SK-N-SH treated with all-trans-retinoic acid at 6 μM for 48 hours (cell line): ENCODE data around the gene ACAA1.

Experiments
- ATAC-seq: fragments of 200-7000 bp; cut with Tn5 transposase; 3 replicates; pipeline ENCODE4 v1.9.1; 2020; ENCODE audit warnings: mild to moderate bottlenecking, moderate library complexity
- ARNTL ChIP-seq: fragments of 450-650 bp; formaldehyde crosslinking; IDR thresholded peaks from 2 replicates; pipeline ENCODE4 v1.5.0; 2020; ENCODE audit warnings: low read depth, mild to moderate bottlenecking, moderate library complexity, borderline replicate concordance
- BACH2 ChIP-seq: fragments of 250-450 bp; sonication (Bioruptor Pico); IDR thresholded peaks from 2 replicates; pipeline ENCODE4 v1.9.0; 2021; ENCODE audit warnings: mild to moderate bottlenecking, borderline replicate concordance
- CSDC2 ChIP-seq: fragments of 250-450 bp; sonication (Bioruptor Pico); IDR thresholded peaks from 2 replicates; pipeline ENCODE4 v1.5.0; 2020; ENCODE audit warnings: mild to moderate bottlenecking, moderate library complexity
- ESRRG ChIP-seq: fragments of 250-450 bp; sonication (Bioruptor Pico); IDR thresholded peaks from 2 replicates; pipeline ENCODE4 v1.6.1; 2021; ENCODE audit warnings: mild to moderate bottlenecking
- GLIS3 ChIP-seq: fragments of 250-450 bp; sonication (Bioruptor Pico); IDR thresholded peaks from 2 replicates; pipeline ENCODE4 v1.5.0; 2020; ENCODE audit warnings: mild to moderate bottlenecking, moderate library complexity
- ISL1 ChIP-seq: fragments of 250-450 bp; sonication (Bioruptor Pico); IDR thresholded peaks from 2 replicates; pipeline ENCODE4 v2.1.2; 2022; ENCODE audit warnings: mild to moderate bottlenecking, moderate library complexity
- PPARA ChIP-seq: fragments of 250-450 bp; sonication (Bioruptor Pico); IDR thresholded peaks from 2 replicates; pipeline ENCODE4 v1.5.0; 2020; ENCODE audit warnings: mild to moderate bottlenecking, borderline replicate concordance
- RARB ChIP-seq: fragments of 250-450 bp; sonication (Bioruptor Pico); IDR thresholded peaks from 2 replicates; pipeline ENCODE4 v1.8.0; 2021; ENCODE audit warnings: mild to moderate bottlenecking, moderate library complexity
- SNAI2 ChIP-seq: fragments of 250-450 bp; sonication (Bioruptor Pico); IDR thresholded peaks from 2 replicates; pipeline ENCODE4 v1.5.0; 2020; ENCODE audit warnings: mild to moderate bottlenecking, moderate library complexity
- TCF4 ChIP-seq: fragments of 250-450 bp; sonication (Bioruptor Pico); IDR thresholded peaks from 2 replicates; pipeline ENCODE4 v1.8.0; 2021; ENCODE audit warnings: mild to moderate bottlenecking, moderate library complexity, borderline replicate concordance
- TOX ChIP-seq: fragments of 250-450 bp; sonication (Bioruptor Pico); IDR thresholded peaks from 2 replicates; pipeline ENCODE4 v1.8.0; 2021; ENCODE audit warnings: mild to moderate bottlenecking, moderate library complexity, borderline replicate concordance
- ZC3H10 ChIP-seq: fragments of 250-450 bp; sonication (Bioruptor Pico); IDR thresholded peaks from 2 replicates; pipeline ENCODE4 v1.5.1; 2021; ENCODE audit warnings: mild to moderate bottlenecking, moderate library complexity
- ZFP3 ChIP-seq: fragments of 250-450 bp; sonication (Bioruptor Pico); IDR thresholded peaks from 2 replicates; pipeline ENCODE4 v1.5.0; 2020; ENCODE audit warnings: mild to moderate bottlenecking, moderate library complexity
- ZFP30 ChIP-seq: fragments of 450-650 bp; formaldehyde crosslinking; IDR thresholded peaks from 2 replicates; pipeline ENCODE4 v1.5.0; 2022; ENCODE audit warnings: mild to moderate bottlenecking, moderate library complexity
- ZNF8 ChIP-seq: fragments of 450-650 bp; formaldehyde crosslinking; IDR thresholded peaks from 2 replicates; pipeline ENCODE4 v1.5.0; 2020; ENCODE audit warnings: mild to moderate bottlenecking, moderate library complexity
- TF ChIP-seq, protein P1 (sequence below): fragments of 250-450 bp; sonication (Bioruptor Pico); IDR thresholded peaks from 2 replicates; pipeline ENCODE4 v1.8.0; 2021; ENCODE audit warnings: low read depth, mild to moderate bottlenecking, moderate library complexity, borderline replicate concordance
- TF ChIP-seq, protein P2 (sequence below): fragments of 250-450 bp; sonication (Bioruptor Pico); IDR thresholded peaks from 2 replicates; pipeline ENCODE4 v1.5.1; 2021; ENCODE audit warnings: mild to moderate bottlenecking, moderate library complexity
- TF ChIP-seq, protein P3 (sequence below): fragments of 250-450 bp; sonication (Bioruptor Pico); IDR thresholded peaks from 2 replicates; pipeline ENCODE4 v1.5.1; 2020; ENCODE audit warnings: low read depth, mild to moderate bottlenecking, moderate library complexity
- TF ChIP-seq, protein P4 (sequence below): fragments of 250-450 bp; sonication (Bioruptor Pico); IDR thresholded peaks from 2 replicates; pipeline ENCODE4 v1.5.0; 2020; ENCODE audit warnings: mild to moderate bottlenecking, moderate library complexity
- TF ChIP-seq, protein P5 (sequence below): fragments of 250-450 bp; sonication (Bioruptor Pico); IDR thresholded peaks from 2 replicates; pipeline ENCODE4 v1.8.0; 2020; ENCODE audit warnings: mild to moderate bottlenecking, moderate library complexity, borderline replicate concordance

Gene ACAA1, protein sequence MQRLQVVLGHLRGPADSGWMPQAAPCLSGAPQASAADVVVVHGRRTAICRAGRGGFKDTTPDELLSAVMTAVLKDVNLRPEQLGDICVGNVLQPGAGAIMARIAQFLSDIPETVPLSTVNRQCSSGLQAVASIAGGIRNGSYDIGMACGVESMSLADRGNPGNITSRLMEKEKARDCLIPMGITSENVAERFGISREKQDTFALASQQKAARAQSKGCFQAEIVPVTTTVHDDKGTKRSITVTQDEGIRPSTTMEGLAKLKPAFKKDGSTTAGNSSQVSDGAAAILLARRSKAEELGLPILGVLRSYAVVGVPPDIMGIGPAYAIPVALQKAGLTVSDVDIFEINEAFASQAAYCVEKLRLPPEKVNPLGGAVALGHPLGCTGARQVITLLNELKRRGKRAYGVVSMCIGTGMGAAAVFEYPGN

DNA sequence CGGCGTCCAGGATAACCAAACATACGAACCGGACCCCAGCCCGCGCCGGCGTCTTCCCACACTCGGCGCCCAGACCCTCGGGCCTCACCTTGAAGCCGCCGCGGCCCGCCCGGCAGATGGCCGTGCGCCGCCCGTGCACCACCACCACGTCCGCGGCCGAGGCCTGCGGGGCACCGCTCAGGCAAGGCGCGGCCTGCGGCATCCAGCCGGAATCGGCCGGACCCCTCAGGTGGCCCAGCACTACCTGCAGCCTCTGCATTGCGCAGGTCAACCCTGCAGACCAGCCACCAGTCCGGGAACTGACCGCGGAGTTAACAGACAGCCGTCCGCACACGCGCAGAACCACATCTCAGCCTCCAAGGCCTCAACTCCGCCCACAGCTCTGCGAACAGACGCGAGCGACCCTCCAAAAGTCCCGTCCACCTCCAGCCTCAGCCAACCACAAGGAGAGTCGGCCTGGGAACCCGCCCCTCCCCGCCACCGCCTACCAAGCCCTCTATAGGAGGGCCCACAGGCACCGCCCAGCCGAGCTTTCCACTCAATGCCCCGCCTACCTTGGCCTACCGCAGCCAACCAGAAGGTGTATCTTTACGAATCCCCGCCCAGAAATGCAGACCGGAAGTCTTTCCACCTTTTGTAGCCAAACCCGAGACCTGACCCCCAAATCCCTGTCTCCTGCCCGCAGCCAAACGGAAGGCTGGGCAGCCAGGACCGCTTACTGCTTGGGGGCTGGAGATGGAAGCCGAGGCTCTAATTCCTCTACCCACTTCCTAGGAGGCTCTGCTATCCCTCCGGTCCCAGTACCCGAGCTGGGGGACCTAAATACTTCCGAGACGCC lies at the start of gene ACAA1:
ACAA1 (minus strand) TSS at position 351 of the 838 bp plus-strand sequence; CDS start at position 259, 92 bp downstream.
- TF ChIP-seq ARNTL (CRISPR knock-in tag) (no peak), ZFP3 (CRISPR knock-in tag) (no peak), RARB (CRISPR knock-in tag) (no peak), ZFP30 (CRISPR knock-in tag) (no peak), PPARA (no peak), TOX (CRISPR knock-in tag) (no peak), CSDC2 (CRISPR knock-in tag) (no peak), GLIS3 (CRISPR knock-in tag) (no peak)
- TF ChIP-seq, protein P1, sequence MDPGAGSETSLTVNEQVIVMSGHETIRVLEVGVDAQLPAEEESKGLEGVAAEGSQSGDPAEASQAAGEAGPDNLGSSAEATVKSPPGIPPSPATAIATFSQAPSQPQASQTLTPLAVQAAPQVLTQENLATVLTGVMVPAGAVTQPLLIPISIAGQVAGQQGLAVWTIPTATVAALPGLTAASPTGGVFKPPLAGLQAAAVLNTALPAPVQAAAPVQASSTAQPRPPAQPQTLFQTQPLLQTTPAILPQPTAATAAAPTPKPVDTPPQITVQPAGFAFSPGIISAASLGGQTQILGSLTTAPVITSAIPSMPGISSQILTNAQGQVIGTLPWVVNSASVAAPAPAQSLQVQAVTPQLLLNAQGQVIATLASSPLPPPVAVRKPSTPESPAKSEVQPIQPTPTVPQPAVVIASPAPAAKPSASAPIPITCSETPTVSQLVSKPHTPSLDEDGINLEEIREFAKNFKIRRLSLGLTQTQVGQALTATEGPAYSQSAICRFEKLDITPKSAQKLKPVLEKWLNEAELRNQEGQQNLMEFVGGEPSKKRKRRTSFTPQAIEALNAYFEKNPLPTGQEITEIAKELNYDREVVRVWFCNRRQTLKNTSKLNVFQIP (CRISPR knock-in tag): no peak
- TF ChIP-seq, protein P2, sequence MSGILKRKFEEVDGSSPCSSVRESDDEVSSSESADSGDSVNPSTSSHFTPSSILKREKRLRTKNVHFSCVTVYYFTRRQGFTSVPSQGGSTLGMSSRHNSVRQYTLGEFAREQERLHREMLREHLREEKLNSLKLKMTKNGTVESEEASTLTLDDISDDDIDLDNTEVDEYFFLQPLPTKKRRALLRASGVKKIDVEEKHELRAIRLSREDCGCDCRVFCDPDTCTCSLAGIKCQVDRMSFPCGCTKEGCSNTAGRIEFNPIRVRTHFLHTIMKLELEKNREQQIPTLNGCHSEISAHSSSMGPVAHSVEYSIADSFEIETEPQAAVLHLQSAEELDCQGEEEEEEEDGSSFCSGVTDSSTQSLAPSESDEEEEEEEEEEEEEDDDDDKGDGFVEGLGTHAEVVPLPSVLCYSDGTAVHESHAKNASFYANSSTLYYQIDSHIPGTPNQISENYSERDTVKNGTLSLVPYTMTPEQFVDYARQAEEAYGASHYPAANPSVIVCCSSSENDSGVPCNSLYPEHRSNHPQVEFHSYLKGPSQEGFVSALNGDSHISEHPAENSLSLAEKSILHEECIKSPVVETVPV (CRISPR knock-in tag): no peak

DNA sequence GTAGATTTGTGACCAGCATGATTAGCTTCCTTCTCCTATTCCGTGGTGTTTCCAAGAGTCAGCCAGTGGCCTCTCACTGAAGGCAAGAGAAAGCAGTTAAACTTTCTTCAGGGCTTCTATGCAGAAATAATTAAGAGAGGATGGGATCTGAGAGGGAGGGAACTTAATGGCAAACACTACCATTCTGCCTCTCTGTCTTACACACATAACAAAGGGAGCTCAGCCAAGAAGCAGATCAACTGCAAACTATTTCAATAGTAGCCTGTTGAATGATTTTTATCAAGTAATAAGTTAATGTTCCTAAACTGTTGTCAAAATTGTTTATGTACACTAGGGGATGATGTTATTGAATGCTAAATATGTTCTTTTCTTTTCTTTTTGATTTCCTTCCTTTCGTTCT lies 40.3 kb upstream of the ACAA1 start:
- no peak for ATAC-seq
- TF ChIP-seq BACH2 (CRISPR knock-in tag) (no peak), ZFP3 (CRISPR knock-in tag) (no peak), ESRRG (CRISPR knock-in tag) (no peak), ARNTL (CRISPR knock-in tag) (no peak), TOX (CRISPR knock-in tag) (no peak), GLIS3 (CRISPR knock-in tag) (no peak), ZNF8 (no peak), ZC3H10 (CRISPR knock-in tag) (no peak), TCF4 (CRISPR knock-in tag) (no peak), RARB (CRISPR knock-in tag) (no peak)
- TF ChIP-seq, protein P3, sequence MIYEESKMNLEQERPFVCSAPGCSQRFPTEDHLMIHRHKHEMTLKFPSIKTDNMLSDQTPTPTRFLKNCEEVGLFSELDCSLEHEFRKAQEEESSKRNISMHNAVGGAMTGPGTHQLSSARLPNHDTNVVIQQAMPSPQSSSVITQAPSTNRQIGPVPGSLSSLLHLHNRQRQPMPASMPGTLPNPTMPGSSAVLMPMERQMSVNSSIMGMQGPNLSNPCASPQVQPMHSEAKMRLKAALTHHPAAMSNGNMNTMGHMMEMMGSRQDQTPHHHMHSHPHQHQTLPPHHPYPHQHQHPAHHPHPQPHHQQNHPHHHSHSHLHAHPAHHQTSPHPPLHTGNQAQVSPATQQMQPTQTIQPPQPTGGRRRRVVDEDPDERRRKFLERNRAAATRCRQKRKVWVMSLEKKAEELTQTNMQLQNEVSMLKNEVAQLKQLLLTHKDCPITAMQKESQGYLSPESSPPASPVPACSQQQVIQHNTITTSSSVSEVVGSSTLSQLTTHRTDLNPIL (CRISPR knock-in tag): no peak

More for the DNA sequence above, at the start of gene ACAA1:
- ATAC-seq: peak; percentile 94

DNA sequence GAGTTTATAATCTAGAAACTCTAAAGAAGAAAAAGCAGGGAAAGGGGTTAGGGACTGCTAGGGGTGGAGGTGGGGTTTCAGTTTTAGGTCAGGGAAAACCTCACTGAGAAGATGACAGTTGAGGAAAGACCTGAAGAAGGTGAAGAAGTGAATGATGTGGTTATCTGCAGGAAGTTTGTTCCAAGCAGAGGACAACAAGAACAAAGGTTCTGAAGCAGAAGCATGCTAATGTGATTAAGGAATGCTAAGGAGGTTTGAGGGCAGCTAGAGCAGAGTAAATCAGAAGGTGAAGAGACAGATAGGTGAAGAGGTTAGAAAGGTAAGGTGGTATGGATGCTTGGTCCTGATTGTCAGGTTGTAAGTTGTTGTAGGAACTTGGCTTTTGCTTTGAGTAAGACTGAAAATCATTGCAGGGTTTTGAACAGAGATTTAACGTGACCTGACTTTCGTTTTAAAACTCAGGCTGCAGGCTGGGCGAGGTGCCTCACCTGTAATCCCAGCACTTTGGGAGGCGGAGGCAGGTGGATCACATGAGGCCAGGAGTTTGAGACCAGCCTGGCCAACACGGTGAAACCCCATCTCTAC lies 37.0 kb upstream of the ACAA1 start:
- ATAC-seq: peak; percentile 13; the same call in 1 of the 3 replicates
- TF ChIP-seq SNAI2: no peak
- TF ChIP-seq TOX (CRISPR knock-in tag): no peak
- no peak for TF ChIP-seq ZC3H10 (CRISPR knock-in tag)

DNA sequence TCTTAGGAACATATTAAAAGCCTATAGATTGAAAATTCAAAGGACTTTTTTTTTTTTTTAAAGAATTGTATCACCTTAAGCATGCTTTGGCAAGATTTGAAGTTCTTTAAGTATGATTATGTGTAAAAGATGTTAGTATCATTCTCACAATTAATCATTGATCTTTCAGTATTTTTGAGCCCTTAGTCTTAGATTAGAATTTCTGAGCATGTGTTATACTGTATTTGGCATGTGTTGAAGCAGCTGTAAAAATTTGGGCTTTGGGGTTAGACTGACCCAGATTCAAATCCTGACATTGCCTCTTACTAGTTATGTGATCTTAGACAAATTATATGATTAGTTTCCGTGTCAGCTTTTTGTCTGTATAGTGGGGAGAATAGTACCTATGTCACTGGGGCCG lies 34.7 kb upstream of the ACAA1 start:
- TF ChIP-seq, protein P4, sequence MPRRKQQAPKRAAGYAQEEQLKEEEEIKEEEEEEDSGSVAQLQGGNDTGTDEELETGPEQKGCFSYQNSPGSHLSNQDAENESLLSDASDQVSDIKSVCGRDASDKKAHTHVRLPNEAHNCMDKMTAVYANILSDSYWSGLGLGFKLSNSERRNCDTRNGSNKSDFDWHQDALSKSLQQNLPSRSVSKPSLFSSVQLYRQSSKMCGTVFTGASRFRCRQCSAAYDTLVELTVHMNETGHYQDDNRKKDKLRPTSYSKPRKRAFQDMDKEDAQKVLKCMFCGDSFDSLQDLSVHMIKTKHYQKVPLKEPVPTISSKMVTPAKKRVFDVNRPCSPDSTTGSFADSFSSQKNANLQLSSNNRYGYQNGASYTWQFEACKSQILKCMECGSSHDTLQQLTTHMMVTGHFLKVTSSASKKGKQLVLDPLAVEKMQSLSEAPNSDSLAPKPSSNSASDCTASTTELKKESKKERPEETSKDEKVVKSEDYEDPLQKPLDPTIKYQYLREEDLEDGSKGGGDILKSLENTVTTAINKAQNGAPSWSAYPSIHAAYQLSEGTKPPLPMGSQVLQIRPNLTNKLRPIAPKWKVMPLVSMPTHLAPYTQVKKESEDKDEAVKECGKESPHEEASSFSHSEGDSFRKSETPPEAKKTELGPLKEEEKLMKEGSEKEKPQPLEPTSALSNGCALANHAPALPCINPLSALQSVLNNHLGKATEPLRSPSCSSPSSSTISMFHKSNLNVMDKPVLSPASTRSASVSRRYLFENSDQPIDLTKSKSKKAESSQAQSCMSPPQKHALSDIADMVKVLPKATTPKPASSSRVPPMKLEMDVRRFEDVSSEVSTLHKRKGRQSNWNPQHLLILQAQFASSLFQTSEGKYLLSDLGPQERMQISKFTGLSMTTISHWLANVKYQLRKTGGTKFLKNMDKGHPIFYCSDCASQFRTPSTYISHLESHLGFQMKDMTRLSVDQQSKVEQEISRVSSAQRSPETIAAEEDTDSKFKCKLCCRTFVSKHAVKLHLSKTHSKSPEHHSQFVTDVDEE: no peak
- TF ChIP-seq, protein P2 (CRISPR knock-in tag): no peak
- TF ChIP-seq, protein P1 (CRISPR knock-in tag): no peak
- TF ChIP-seq CSDC2 (CRISPR knock-in tag) (no peak), ZNF8 (no peak), ZFP30 (CRISPR knock-in tag) (no peak), ISL1 (CRISPR knock-in tag) (no peak)
- TF ChIP-seq, protein P5, sequence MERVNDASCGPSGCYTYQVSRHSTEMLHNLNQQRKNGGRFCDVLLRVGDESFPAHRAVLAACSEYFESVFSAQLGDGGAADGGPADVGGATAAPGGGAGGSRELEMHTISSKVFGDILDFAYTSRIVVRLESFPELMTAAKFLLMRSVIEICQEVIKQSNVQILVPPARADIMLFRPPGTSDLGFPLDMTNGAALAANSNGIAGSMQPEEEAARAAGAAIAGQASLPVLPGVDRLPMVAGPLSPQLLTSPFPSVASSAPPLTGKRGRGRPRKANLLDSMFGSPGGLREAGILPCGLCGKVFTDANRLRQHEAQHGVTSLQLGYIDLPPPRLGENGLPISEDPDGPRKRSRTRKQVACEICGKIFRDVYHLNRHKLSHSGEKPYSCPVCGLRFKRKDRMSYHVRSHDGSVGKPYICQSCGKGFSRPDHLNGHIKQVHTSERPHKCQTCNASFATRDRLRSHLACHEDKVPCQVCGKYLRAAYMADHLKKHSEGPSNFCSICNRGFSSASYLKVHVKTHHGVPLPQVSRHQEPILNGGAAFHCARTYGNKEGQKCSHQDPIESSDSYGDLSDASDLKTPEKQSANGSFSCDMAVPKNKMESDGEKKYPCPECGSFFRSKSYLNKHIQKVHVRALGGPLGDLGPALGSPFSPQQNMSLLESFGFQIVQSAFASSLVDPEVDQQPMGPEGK (CRISPR knock-in tag): no peak
- no peak for ATAC-seq
